ENCODE results near the gene ESPN. TPM values are rescaled to one million over a fixed set of nuclear protein-coding genes. Genes with fewer than 3 reads are reported as not detected.
A peak's percentile ranks its signal among the peaks of the same experiment; 100 is the strongest.

Gene ESPN
- total RNA-seq, 1 donor from 2014 or later, result 14.4 TPM

DNA sequence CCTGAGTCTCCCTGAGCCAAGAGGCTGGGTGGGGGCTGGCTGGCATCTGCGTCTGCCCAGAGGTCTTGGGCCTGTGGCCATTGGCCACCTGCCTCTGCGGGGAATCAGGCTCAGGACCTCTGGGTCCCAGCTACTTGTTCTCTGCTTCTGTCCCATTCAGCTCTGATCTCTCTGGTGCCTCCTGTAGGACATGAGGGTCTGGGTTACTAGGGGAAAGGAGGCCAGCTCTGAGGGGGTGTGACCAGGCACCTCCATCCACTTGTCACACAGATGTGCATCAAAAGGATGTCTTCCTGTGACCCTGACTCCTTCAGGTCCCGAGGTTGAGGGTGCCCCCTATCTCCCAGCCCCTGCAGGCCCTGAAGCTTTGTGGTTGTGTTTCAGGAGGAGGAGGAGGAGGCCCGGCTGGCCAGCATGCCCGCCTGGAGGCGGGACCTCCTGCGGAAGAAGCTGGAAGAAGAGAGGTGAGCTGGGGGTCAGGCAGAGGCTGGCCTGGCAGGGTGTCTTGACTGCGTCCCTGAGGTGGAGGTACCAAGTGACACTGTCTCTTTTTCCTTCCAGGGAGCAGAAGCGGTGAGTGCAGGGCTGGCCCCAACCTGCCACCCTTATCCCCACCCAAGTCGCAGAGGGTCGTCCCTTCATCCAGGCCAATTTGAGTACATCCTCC is 32.4 kb downstream of the ESPN start:
- ATAC-seq, result no peak
- no peak for DNase-seq (ENCODE audit: low spot score)
- intact Hi-C loops (cut with DNase I), result no loop called here

DNA sequence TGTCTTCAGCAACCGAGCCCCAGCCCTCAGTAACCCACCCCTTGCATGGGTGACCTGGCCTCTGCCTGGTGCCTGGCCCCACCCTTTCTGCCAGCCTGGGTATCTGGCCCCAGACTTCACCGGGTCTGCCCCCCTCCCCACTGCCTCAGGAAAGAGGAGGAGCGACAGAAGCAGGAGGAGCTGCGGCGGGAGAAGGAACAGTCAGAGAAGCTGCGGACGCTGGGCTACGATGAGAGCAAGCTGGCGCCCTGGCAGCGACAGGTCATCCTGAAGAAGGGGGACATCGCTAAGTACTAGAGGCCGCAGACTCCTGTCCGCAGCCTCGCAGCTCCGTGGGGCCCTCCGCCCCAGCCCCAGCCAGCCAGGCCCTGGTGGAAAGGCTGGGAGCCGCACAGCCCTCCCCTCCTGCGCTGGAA is 35.3 kb downstream of the ESPN start:
- intact Hi-C loops (cut with DNase I), result no loop called here
- peak; percentile 25 for ATAC-seq
- DNase-seq (ENCODE audit: low spot score), result no peak

DNA sequence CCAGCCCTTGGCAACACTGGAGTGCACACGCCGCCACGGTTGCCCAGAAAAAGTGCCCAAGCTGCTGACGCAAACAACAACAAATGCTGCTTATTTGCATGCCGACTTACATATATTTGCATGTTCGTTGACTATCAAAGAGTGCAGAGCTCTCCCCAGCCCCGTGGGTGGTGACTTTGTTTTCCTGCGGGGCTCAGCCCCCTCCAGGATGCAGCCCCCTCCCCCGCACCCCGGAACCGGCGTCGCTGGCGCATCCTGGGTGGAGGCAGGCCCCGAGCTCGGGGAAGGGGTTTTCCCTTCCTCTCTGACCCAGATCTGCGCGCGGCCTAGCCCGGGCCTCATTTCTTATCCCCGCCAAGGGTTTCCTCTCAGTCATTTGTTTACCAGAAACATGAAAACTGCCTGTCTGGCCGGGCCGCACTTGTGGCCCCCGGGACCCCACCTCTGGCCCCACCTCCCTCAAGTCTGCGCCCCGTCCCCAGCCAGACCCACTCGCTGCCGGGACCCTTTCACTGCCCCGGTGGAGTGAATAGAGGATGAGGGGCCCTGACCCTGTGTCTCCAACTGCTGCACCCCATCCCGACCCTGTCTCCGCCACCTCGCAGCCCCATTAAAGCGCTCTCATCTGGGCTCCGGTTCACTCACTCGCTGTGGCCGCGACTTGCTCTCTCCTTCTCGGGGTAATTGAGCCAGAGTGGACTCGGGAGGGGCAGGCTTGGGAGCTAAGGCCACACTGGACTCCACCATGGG is 35.9 kb downstream of the ESPN start:
- DNase-seq (ENCODE audit: low spot score), result no peak
- peak; percentile 44 for ATAC-seq
- intact Hi-C loops (cut with DNase I), result no loop called here

DNA sequence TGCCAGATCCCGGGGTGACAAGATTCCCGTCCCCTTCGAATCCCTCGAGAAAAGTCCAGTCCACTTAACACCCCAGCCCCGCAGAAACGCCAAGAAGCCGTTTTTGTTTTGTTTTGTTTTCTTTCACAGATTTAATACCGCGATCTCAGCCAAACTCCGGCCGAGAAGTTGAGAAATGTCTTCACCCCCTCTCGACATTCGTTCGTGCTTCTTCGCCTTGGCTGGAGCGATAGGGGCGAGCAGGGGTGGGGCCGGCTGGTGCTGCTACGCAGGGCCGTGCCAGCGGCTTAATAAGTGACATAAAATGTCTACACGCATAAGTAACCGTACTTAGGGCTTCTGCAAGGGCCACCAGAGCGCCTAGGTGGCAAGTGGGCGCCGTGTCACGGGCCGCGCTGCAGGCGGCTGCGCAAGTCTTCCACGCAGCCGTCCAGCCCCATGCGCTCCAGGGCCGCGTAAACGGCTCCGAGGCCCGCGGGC is 36.5 kb downstream of the ESPN start:
- DNase-seq (ENCODE audit: low spot score) (no peak), ATAC-seq (no peak)
- intact Hi-C loops (cut with DNase I), result no loop called here

DNA sequence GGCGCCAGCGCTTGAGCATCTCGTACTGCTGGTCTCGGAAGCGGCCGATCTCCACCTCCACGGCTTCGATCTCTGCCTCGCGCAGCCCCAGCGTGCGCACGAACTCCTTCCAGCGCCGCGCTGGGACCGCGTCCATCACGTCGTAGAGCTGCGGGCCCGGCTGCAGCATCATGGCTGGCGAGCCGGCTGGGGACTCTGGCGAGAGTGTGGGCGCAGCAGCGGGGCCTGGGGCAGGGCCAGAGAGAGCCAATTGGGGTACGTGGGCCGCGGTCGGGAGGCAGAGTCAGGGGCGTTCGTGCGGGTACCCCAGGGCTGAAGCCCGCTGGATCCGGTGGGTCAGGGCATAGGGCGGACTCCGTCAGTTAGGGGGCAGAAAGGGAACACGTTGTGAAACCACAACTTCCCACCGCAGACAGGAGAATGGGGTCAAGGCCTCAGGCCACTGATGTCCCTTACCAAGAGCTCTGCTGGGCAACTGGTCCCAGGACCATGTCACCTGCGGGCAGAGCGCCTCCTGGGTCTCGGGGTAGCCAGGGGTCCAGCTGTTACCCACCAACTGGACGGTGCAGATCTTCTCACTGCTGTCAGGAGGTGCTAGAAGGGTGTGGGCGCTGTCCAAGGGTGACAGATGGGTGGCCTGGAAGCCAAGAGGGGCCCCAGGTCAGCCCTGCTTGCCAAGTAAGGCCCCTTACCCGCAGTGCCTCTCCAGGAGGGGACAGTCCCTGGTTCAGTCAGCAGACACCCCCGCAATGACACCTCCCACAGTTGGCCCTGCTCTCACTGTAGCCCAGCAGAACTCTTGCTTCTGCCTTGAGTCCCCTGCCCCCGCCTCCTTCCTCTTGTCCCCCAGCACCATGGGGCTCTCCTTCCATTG is 37.2 kb downstream of the ESPN start:
- no peak for ATAC-seq
- DNase-seq (ENCODE audit: low spot score), result no peak
- intact Hi-C loops (cut with DNase I), result no loop called here

DNA sequence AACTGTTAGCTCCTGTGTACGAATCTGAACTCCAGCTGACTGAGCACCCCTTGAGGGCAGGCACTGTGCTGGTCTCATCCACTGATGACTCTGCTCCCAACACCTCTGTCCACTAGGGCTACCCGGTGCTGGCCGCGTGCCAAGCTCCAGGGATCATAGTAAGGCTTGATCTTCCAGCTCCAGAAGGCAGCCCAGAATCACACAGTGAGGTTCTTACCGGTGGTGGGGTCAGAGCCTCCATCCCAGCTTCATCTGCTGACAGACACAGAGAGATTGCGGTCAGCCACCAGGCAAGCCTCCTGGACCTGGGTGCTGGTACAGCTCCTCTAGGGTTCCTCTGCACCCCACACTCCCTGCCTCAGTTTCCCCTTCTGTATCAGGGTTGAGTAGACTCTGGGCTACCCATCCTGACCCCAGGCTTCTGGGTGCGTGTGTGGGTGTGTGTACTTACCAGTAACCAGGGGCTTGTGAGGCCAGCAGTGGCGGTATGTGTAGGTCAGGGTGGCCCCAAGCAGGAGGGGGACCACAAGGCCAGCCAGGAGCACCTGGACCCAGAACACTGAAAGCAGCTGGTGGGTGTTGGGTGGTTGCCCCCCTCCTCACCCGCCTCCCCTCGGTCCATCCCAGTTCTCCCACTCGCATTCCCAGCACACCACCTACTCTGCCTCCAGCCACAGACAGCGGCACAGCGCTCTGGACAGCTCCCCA is 38.0 kb downstream of the ESPN start:
- intact Hi-C loops (cut with DNase I), result no loop called here
- ATAC-seq (no peak), DNase-seq (ENCODE audit: low spot score) (no peak)

DNA sequence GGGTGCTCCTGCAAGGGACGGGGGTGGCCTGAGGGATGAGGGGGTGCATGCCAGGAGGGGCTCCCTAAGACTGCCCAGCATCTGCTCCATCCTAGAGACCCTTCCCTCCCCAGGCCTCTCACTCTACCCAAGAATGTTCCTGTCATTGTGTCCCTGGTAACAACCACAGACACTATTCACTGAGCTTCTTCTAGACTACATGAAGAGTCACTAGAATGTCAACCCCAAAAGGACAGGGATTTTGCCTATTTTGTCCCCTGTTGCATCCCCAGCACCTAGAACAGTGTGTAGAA is 38.5 kb downstream of the ESPN start:
- ATAC-seq (no peak), DNase-seq (ENCODE audit: low spot score) (no peak)
- intact Hi-C loops (cut with DNase I), result no loop called here

DNA sequence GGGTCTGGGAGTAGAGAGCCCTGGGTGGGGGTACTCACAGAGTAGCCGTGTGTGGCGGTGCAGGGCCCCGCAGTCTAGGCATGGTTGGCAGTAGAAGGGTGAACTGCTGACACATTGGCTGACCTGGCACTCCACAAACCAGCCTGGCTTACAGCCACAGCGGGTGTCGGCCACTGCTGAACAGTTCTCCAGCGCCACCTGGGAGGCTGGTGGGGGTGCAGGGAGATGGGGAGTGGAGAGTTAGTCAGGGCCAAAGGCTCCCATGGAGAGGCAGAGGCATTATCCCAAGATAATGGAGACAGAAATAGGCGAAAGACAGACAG is 39.9 kb downstream of the ESPN start:
- intact Hi-C loops (cut with DNase I), result no loop called here
- ATAC-seq, result no peak
- no peak for DNase-seq (ENCODE audit: low spot score)

DNA sequence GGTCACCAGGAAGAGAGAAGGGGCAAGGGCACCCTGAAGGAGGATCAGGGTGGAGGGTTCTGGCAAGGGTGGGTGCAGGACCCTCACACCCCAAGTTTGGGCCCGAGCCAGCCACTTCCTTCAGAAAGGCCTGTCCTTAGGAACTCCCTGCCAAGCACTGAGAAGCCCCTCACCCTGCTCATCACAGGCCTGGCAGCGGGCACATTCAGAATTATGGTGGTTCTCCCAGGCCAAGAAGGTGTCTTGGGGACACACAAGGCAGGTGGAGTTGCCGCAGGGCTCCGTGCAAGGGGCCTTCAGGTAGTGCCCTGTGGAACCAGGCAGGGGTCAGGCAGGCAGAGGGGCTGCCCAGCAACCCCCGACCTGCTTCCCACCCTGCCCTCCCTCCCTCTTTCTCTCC is 40.3 kb downstream of the ESPN start:
- DNase-seq (ENCODE audit: low spot score) (no peak), ATAC-seq (no peak)
- intact Hi-C loops (cut with DNase I), result no loop called here

DNA sequence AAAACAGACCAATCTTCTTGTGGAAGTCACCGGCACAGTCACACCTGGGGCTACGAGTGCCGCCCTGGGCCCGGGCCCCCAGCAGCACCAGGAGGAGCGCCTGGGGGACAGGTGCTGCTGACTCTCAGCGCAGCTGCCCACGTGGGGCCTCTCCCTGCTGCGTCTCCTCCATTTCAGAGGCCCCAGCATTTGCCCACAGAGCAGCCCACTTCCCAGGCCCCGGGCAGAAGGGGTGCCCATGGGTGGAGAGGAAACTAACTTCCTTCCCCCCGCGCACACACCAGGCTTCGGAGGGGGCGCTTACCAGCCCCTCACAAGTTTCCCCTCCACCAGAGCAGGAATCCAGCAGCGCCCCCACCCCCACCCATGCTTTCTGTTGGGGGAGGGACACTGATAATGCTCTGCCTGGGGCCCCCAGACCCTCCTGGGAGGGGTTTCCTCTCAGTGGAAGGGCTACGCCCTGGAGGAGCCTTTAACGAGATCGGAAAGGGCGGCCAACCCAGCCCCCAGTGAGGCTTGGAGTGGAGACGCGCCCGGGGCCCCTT is 41.0 kb downstream of the ESPN start:
- no peak for ATAC-seq
- DNase-seq (ENCODE audit: low spot score), result no peak
- intact Hi-C loops (cut with DNase I), result no loop called here

DNA sequence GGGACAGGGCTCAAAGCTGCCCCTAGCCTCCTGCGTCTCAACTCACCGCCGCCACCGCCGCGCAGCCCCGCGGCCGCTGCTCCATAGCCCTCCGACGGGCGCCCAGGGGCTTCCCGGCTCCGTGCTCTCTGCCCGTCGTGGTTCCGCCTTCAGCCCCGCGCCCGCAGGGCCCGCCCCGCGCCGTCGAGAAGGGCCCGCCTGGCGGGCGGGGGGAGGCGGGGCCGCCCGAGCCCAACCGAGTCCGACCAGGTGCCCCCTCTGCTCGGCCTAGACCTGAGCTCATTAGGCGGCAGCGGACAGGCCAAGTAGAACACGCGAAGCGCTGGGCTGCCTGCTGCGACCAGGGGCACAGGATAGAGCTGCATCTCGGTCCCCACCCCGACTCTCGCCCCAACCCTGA is 41.4 kb downstream of the ESPN start, which contains the start of gene TNFRSF25:
TSS of gene TNFRSF25 (minus strand) at position 151 of the 400 bp plus-strand sequence. CDS start at position 85, 66 bp downstream.
- intact Hi-C loops (cut with DNase I), result no loop called here
- no peak for DNase-seq (ENCODE audit: low spot score)
- no peak for ATAC-seq

DNA sequence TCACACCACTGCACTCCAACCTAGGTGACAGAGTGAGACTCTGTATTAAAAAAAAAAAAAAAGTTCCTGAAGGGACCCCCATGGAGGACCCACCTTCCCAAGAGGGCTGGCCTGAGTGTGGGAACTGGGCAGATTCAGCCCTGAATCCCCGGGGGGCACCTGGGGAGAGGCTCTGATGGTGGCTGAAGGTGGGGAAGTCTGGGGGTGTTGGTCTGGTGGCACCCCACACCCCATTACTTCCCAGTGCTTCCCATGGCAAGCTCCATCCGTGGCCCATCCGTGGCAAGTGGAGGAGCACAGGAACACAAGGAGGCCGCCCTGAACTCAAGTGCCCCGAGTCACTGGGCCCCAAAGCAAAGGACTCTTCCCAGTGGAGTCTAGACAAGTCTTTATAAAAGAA is 42.2 kb downstream of the ESPN start:
- intact Hi-C loops (cut with DNase I), result no loop called here
- ATAC-seq (no peak), DNase-seq (ENCODE audit: low spot score) (no peak)

DNA sequence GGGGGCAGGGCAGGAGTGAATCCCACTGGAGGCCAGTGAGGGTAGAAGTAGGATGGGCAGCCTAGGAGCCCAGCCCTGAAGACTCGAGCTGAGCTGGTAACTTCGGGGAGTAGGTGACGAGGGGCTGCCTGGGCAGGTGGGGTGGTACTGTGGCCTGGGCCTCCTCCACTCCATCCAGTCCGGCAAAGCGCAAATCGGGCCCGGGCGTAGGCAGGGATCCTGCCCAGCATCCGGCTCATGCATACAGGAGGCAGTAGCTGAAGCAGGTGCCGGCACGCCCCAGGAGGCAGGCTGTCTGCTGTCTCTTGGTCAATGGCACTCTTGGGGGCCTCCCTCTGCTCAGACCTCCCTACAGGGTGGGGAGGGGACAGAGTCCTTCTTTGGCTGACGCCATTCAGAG is 42.6 kb downstream of the ESPN start:
- DNase-seq (ENCODE audit: low spot score), result no peak
- intact Hi-C loops (cut with DNase I), result no loop called here
- no peak for ATAC-seq

DNA sequence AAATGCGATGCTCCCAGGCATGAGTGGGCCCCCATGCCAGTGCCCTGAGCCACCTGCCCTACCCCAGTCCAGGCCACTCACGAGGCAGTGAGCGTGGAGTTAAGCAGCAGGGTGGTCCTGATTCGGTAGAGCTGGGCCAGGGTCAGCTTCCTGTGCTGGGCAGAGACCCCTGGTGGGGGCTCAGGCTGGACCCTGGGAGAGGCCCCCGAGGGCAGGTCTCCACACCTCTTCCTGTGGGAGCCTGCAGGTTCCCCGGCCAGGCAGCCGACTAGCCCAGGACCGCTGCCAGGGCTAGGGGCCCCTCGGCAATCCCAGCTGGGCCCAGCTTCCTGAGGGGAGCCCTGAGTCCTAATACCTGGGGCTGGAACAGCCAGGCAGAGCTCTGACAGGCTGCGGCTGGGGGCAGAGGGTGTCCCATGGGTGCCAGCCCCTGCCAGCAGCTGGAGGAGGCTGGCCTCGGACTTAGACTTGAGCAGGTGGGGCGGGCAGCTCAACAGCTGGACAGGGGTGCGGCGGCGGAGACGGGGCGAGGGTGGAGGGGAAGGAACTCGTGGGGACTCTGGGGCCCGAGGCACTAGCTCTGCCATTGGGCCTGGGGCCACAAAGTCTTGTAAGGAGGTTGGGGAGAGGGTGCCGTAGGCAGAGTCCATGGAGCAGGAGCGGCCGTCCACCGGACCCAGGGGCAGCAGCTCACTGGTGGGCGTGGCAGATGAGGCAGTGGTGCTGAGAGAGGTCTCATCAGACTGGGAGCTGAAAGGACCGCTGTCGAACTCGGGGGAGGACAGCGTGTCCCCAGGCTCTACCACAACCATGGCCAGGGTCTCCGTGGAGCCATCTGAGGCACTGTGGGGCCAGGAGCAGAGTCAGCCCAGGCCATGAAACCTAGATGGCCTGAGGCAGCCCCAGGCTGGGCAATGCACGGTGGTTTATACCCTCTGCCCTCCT is 43.4 kb downstream of the ESPN start:
- DNase-seq (ENCODE audit: low spot score) (no peak), ATAC-seq (no peak)
- intact Hi-C loops (cut with DNase I), result no loop called here

DNA sequence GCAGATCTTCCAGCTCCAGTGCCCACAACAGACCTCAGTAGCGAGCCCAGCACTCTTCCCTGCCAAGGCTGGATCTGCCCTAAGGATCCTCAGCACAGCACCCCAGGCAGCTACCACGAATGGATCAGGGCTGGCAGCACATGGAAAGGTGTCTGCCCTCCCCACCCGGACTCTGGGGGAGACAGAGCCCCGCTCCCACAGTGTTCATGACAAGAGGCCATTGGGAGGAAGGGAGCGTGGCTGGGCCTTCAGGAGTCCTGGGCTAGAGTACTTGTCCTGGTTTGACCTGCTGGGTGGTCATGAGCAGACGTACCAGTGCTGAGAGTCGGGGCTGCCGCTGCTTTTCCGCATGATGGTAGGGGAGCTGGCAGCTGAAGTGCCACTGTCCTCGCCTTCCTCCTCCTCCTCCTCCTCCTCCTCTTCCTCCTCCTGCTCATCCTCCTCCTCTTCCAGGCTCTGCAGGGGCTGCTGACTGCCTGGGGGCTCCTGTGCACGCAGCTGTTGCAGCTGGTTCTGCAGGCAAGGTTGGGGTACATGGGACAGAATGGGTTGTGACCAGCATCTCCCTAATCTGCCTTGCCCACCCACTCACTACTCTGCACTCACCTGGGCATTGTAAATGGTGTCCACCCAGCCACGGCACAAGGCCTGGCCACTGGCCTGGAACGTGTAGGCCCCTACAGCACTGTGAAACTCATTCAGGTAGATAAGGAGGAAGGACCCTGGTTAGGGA is 44.3 kb downstream of the ESPN start:
- intact Hi-C loops (cut with DNase I), result no loop called here
- ATAC-seq (no peak), DNase-seq (ENCODE audit: low spot score) (no peak)

DNA sequence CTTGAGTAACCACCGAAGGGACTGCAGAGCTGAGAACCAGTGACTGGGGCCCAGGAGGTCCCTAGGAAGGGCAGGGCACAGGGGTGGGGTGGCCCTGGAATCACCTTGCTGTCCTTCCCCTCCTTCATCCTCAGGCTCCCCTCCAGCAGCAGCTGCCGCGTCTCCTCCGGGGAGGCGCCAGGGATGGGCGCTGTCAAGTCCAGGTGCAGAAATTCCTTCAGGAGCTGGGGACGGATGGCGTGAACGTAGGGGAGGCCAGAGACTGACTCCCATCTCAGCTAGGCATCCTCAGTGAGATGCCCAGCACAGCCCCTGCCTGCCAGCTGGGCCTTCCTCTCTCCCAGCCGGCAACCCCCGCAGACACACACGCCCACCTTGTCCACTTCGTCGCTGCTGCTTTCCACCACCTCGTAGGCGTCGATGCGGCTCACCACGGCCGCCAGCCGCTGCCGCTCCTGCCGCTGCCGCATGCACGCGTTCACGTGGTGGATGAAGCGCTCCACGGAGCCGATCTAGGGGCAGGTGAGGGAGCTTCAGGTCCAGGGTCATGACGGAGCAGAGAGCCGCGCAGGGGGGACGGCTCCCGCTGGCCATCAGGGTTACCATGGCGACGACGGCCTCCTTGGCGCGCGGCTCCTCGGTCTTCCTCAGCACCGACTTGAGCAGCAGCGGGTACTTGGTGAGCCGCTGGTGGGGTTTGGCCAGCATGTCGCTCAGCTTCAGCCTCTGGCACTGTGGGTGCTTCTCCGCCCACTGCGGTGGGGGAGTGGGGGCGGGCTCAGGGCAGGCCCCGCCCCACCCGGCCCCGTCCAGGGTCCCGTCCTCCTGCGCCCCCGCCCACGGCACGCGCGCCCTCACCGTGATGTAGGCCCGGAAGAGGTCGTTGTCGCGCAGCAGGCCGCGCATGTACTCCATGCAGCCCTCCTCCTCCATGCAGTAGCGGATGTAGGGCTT is 45.8 kb downstream of the ESPN start:
- DNase-seq (ENCODE audit: low spot score) (no peak), ATAC-seq (no peak)
- intact Hi-C loops (cut with DNase I), result no loop called here

Measured in sciatic nerve (tissue), 2 donors.